GM21526 (cell line): ENCODE results near the gene CYS1.

Experiments
- ATAC-seq: cut with Tn5 transposase; IDR thresholded peaks from one replicate; pipeline ENCODE4 v1.9.1; 2021; ENCODE audit warnings: moderate library complexity; ENCODE audit not compliant: unreplicated experiment, low FRiP score

The CYS1 gene

DNA sequence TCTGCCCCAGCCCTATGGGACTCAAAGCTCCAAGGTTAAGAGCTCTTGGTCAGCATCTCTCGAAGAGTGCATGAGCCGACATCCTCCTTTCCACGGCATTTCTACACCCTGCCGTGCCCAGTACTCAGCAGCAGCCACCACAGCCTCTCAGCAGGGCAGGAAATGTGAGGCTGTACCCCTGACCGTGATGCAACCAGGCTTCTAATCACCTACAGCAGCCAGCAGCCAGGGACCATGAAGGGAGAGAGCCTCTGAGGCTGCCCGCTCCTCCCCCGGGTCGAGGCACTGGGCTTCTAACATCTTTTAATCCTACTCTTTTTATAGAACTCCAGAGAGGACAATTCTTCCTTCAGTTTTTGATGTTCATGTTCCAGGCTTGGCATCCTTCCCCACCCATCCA, 6.5 kb downstream of the CYS1 start:
- ATAC-seq, result no peak

DNA sequence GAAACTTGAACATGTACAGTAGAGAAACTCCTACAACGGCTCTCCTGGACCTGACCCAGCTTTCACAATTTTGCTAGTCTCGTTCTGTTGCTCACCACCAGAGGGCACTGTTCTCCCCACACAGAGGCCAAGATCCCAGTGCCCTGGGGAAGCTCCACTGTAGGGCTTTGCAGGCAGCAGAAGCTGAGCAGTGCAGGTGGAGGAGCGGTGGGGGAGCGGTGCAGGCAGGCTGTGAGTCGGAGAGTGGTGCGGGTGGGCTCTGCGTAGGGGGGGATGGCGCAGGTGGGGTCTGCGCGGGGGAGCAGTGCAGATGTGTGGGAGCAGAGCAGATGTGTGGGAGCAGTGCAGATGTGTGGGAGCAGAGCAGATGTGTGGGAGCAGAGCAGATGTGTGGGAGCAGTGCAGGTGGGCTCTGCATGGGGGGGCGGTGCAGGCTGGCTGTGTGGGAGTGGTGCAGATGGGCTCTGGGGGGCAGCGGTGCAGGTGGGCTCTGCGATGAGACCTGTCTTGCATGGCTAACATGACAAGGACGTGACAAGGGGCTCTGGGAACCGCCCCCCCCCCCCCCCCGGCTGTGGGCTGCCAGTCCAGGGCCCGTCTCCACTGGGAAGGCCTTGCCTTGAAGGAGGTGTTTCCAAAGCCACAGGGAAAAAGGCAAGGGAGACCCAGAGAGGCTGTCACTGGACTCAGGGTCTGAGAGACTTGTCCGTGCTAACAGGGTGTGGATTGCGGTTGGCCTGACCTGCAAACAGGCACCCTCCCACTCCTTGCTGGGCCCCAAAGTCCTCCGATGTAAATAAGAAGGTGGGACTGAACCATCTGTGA, 7.3 kb downstream of the CYS1 start:
- no peak for ATAC-seq

DNA sequence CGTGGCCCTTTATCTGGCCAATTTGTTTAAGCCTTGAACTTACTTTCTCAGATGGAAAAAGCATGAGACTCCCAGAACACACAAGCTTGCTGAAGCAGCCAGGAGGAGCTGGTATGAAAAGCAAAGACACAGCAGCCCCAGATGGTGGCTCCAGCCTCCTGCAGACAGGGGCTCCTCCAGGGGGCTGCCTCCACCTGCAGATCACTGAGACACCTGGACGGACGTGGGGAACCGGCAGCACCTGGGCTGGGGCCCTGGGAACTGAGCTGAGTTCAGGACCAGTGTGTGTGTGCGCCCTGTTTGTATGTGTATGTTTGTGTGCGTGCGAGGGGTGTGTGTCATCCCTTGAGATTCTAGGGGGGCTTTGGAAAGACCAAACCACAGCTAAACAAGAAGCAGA, 8.6 kb downstream of the CYS1 start:
- no peak for ATAC-seq

DNA sequence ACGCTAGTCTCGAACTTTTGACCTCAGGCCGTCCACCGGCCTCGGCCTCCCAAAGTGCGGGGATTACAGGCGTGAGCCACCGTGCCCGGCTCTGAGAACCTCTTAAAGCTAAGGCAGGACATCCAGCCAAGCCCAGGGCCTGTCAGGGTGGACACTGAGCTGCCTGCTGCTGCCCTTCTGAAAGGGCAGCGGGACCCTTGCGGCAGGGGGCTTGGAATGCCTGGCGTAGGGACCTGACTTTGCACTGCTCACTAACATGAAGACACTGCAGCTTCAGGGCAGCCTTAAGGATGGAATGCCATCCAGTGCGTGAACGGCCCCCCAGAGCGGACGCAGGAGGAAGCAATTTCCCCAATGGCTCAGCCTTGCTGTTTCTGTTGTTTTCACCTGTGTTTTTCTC, 9.0 kb downstream of the CYS1 start:
- ATAC-seq, result no peak

DNA sequence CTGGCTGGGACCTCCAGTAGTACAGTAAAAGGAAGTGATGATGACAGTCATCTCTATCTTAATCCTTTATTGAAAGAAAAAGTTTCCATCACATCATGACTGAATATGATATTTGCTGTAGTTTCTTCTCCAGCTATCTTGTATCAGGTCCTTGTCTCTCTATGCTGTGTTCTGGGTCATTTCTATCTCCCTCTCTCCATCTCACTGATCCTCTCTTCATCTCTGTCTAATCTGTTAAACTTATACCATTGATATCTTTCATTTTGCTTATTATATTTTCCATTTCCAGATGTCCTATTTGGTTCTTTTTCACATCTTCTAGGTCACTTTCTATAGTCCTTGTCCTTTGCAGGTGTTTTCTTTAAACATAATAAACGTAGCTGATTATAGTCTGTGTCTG, 12.3 kb downstream of the CYS1 start:
- no peak for ATAC-seq

DNA sequence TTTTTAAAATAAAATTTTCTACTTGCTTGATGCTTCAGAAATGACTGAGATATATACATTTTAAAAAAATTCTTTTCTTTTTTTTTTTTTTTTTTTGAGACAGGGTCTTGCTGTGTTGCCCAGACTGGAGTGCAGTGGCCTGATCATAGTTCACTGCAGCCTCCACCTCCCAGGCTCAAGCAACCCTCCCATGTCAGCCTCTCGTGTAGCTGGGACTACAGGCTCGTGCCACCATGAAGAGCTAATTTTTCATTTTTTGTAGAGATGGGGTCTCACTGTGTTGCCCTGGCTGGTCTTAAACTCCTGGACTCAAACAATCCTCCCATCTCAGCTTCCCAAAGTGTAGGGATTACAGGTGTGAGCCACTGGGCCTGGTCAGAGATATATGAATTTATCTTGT, 12.9 kb downstream of the CYS1 start:
- ATAC-seq, result no peak

DNA sequence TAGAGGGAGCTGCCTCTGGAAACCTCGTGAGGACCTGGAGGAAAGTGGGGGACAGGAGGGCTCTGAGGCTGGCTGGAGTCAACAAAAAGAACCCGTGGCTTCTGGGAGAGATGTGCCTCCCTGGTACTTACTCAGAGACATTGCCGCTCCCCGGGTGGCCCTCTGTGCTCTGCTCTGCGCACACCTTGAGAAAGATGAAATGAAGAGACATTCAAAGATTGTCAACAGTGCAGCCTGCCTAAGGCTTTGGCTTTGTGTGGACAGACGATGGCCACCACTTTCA, 14.5 kb downstream of the CYS1 start:
- ATAC-seq, result no peak

DNA sequence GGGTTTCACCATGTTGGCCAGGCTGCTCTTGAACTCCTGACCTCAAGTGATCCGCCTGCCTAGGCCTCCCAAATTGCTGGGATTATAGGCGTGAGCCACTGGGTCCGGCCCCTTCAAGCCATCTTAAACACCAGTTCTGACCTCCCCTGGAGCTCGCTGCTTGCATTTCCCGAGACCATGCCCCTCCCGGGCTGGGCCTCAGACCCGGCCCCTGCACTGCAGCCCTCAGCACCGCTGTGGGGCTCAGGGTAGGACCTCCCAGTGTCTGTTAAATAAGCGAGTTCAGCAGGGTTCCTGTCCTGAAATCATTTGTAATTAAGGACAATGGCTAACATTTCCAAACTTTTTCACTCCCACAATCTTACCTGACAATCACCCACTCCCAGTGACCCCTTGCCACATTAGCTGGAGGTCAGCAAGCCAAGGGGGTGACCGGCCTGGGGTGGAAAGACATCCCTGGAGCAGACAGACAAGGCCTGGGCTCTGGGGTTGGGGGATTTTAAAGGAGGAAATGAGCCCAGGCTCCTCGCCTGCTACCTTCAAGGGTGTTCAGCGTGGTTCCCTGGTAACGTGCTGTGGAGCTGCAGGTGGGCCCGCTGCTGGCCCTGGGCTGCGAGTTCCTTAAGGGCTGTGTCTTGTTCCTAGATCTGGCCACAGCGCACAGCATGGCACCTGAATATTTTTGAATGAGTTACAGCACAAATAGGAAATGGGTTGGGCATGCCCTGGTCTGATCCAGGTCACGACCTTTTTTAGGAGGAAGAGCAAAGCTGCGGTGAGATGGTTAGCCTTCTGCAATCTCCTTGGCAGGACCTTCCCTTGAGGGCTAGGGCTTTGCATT, 15.1 kb downstream of the CYS1 start:
- ATAC-seq, result no peak

DNA sequence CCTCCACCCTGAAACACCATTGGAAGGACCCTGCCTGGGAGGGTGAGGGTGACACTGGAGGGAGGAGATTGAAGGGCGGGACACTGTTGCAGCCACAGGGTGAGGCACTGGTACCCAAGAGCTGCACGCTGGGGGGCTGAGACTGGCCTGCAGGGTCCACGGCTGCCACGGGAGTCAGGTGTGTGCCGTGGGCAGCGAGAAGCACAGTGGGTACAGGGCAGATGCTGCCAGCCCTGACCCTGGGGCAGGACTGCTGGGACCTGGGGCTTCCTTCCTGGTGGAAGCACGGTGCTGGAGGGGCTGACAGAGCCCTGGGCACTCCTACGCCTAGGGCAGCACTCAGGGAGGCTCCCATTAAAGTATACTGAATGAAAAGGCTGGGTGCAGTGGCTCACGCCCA, 16.6 kb downstream of the CYS1 start:
- ATAC-seq, result no peak

DNA sequence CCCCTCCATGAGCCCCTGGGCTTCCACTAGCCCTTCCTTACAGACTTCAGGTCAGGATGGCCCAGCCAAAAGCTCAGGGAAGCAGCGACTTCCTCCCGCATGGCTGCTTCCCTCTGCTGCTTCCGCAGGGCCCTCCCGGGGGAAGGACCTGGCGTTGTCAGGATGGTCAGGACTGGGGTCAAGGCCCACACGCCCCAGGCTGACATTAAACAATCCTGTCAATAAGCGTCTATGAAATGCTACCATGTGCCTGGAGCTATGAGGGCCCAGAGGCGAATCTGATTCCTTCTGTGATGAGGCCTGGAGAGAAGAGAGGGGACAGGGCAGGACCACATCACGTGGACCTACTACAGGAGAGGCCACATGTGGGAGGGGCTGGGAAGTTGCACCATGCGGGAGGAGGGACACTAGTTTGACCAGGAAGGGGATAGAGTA, 17.3 kb downstream of the CYS1 start:
- no peak for ATAC-seq

DNA sequence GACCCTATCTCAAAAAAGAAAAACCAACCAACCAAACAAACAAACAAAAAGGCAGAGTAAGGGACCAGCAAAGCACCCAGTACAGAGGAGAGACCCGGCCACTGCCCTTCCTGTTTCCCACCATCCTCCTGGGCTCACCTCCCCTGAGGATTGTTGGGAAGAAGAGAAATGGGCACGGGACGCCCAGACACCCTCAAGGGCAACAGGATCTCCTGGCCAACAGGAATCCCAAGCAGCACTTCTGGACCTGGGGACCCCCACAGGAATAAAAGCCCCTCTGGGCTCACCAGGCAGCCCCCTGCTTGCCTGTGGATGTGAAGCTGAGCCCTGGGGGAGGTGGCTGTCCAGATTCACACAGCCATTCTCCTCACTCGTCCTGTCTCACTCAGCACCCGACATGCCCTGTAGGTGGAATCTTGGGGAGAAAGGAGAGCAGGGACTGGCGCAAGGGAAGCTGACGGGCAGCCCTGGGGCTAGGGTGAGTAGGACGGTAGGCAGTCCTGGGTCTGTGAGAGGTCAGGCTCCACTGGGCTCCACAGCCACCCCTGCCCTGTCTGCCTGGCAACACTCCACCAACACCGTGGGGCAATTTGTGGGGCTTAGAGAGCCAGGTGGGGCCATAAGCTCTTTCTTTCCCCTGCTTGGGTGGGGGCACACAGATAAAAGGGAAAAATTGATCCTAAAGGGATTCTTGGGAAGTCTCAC, 18.8 kb downstream of the CYS1 start:
- no peak for ATAC-seq

DNA sequence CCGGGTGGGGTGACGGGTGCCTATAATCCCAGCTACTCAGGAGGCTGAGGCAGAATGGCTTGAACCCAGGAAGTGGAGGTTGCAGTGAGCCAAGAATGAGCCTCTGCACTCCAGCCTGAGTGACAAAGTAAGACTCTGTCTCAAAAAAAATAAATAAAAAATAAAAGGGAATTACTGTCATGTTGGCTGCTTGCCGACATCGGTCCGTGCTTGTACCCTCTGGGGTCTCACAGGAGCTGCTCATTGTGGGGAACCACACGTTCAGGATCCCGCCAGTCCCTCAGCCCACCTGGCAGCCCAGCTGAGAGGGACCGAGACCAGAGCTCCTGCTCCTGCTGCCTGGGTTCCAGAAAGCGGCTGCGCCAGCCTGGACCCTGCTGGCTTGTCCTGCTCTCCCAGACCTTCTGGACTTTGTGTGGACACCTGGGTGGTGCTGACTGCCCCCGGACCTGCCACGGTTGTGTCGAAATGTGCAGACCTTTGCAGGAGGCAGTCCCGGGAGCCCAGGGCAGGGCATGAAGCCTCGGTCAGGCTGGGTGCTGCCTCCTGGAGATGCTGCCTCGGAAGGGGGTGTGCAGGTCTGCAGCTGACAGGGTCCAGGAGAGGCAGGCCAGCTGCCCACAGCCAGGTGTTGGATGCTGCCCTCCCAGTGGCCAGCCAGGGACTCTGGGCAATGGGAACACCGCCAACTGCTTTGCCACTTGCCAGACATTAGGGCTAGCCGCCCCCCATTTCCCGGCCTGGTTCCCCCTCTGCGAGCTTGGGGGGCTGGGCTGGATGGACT, 20.5 kb downstream of the CYS1 start:
- ATAC-seq, result no peak

DNA sequence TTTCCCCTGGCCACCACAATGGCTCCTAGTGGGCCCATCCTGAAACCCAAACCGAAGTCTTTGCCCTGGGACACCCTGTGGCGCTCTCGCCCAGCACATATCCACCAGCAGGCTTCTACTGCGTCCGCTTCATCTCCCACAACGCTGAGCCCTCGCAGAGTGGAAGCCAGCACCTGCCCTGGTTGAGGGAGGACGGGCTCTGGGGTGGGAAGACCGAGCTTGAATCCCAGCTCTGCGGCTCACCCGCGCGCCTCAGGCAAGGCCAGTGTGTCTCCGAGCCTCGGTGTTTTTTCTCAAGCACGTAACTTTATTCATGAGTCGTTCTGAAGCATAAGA, 21.2 kb downstream of the CYS1 start:
- ATAC-seq, result no peak

DNA sequence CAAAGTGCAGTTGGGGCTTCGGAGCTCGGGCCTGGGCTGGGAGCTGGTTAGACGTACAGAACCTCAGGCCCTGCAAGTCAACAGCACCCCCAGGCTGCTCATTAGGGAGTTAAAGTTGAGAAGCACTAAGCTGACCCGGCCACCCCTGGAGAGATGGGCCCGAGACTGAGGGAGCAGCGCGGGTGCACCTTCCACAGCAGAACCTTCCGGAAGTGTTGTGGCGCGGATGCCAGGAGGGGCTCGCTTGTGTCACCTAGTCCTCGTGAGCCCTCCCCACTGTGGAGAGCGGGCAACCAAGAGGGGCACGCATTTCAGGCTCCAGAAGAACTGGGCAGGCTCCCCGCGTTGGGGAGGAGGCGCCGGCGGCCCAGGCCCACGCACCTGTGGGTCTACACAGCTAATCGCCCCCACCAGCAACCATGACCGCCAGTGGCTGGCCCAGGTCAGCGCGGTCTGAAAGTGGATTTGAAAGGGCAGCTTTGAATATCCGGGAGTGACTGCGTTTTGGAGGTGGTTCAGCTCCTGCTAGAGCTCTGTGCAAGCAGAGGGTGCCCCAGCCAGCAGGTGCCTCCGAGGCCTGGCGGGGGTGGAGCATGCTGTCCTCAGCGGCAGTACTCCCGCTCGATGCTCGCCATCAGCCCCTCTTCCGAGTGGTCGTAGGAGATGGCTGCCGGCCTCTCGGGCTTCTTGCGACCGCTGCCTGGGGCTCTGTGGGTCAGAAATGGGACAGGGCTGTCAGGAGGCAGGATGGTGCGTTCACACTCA, 21.8 kb downstream of the CYS1 start:
- no peak for ATAC-seq

DNA sequence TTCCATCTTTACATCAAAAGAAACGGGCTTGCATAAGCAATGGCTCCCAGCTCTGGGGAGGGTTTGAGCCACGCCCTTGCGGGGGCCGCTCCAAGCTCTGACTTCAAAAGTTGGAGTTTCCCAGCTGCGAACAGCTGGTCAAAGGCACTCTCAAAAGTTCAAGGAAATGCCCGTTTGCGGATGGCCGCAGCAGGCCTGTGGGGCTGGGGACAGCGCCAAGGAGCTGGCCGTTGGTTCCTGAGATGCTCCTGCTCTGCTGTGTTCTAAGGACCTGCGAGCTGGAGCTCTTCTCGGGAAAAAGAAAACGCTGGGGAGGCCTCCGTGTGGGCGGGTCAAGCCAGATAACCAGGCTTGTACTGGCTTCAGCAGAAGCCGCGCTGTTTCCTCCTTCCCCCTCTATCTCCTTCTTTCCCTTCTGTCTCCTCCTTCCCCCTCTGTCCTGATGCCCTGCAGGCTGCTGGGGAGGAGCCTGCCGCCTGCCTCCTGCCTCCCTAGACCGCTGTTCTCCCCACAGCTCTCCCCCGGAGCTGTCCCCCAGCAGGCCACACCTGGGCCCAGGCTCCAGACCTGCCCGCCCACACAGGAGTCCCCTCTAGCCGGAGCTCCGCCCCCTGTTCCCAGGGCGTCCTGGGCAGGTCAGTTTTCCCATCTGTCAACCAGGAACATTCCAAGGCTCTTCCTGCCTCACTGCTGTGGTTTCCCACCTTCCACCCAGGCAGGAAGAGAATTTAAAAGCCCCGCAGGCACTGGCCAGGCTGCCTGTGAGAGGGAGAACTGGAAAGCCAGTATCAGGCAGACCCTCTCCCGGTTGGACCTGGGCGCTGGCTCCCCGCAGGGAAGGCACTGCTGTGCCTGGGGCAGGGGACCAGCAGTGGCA, 22.7 kb downstream of the CYS1 start:
- no peak for ATAC-seq

DNA sequence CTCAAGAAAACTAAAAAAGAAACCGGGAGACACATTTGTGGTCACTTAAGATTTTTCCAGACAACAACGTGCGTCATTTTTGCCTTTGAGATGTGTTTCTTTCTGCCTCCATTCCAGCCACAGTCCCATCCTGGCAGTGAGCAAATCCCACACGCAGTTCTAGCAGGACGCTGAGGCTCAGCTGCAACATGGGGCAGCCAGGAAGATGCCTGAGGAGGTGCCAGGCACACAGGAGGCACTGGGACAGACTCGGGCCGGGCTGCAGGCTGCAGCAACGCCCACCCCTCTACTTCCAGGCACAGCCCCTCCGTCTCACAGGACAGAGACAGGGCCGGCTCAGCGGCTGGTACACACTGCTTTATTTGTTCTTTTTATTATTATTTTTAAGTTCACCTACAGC, 23.8 kb downstream of the CYS1 start:
- no peak for ATAC-seq

DNA sequence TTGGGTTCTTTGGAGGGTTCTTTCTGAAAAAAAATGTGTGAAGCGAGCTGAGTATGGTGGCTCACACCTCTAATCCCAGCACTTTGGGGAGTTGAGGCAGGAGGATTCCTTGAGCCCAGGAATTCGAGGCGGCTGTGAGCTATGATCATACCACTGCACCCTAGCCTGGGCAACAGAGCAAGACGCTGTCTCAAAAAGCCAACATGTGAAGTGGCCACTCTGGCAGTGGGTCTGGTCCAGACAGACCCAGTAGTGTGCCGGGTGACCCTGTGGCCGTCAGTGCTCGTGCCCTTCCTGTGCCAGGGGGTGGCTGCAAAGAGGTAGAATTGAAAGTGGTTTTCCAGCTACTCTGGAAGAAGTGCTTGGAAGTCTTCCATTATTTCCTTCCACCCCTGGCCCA, 25.2 kb downstream of the CYS1 start:
- no peak for ATAC-seq

DNA sequence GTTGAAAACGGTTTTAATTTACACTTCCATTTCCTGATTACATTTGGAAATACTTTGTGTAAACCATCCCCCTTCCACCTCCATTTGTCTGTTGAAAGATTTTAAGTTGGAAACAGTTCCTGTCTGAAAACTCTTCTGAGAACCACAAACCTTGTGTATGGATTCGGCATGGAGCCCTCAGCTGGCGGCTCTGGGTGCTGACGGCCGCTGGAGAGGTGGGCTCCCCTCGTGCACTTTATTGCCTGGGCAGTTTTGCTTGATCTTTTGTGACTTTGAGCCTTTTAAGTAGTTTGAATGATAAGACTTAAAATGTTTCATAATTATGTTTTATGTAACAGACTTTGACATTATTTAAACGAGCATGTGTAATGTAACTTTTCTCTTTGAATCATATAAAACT, 25.8 kb downstream of the CYS1 start:
- no peak for ATAC-seq

DNA sequence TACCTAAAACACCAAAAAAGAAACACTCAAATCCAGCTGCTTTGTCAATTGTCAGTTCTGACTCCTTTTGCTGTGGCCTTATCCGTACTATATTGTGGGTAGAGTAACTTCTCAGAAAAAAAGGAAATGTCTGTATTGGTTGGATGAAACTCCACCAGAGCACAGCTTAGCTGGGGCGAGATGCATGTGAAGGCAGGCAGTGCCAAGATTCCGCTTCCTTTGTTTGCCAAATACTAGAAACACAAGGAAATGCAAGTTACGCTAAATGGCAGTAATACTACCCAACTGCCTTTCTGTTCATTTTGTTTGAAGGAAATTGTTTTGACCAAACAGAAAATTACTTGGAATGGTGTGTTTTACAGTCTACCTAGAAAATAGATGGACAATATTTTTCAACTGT, 26.9 kb downstream of the CYS1 start:
- no peak for ATAC-seq
